ENCODE results near the gene ETV3. TPM values are rescaled to one million over a fixed set of nuclear protein-coding genes. Genes with fewer than 3 reads are reported as not detected.

ETV3 gene
- total RNA-seq, 4 donors from 2014 or later, result 3.4 to 28.1 (median 18.1) TPM

DNA sequence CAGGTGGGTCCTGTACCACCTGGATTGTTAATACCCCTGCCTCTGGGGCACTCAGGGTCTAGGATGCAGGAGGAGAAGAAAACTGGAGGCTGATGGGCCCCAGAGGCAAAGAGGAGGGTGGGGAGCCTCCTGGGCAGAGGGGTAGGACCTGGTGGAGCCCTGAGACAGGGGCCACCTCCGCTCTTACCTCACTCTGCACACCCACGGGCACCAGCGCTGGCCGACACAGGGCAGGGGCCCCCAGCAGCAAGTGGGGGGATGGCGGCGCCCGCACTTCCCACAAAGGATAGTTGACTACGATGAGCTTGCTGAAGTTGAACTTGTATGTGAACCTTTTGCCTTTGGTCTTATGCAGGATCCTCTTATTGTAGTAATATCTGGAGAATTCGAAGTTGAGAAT, 39.7 kb downstream of the ETV3 start:
- 94% methylated on average over 9 of the region's 9 CpGs; no CpG with 5 or more reads in 1 of the 2 donors for WGBS, 2 donors (ENCODE audit: low coverage in 1 of 2)
- intact Hi-C loops (cut with DNase I; ENCODE audit: low total_unique reads), result no loop called here
- Histone ChIP-seq H3K27me3 (no peaks in the 10 kb centered on the region), H3K4me1 (no peaks in the 10 kb centered on the region), H3K36me3 (no peaks in the 10 kb centered on the region), H3K4me3 (no peak overlapping the region), H3K9me3 (no peaks in the 10 kb centered on the region), H3K27ac (no peak overlapping the region)
- TF ChIP-seq POLR2A (IDR thresholded peaks at IDR 0.05) (no peak), EP300 (IDR thresholded peaks at IDR 0.05; ENCODE audit: low read depth) (no peak), POLR2AphosphoS5 (IDR thresholded peaks at IDR 0.05) (no peak)
- TF ChIP-seq, protein P1, sequence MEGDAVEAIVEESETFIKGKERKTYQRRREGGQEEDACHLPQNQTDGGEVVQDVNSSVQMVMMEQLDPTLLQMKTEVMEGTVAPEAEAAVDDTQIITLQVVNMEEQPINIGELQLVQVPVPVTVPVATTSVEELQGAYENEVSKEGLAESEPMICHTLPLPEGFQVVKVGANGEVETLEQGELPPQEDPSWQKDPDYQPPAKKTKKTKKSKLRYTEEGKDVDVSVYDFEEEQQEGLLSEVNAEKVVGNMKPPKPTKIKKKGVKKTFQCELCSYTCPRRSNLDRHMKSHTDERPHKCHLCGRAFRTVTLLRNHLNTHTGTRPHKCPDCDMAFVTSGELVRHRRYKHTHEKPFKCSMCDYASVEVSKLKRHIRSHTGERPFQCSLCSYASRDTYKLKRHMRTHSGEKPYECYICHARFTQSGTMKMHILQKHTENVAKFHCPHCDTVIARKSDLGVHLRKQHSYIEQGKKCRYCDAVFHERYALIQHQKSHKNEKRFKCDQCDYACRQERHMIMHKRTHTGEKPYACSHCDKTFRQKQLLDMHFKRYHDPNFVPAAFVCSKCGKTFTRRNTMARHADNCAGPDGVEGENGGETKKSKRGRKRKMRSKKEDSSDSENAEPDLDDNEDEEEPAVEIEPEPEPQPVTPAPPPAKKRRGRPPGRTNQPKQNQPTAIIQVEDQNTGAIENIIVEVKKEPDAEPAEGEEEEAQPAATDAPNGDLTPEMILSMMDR (IDR thresholded peaks at IDR 0.05), result no peak
- in situ Hi-C loops (cut with MboI; ENCODE audit: low pct_ligation_motif_present in 1 of 4, low pct_unique_long_range_greater_than_20kb in 1 of 4, low sequenced_read_pairs in 3 of 4), result loop anchor here in 1 of 4 donors (25.0 kb wide), 1 partner anchor 389 kb away; no protein-coding TSS in a partner anchor
- no peak for DNase-seq

DNA sequence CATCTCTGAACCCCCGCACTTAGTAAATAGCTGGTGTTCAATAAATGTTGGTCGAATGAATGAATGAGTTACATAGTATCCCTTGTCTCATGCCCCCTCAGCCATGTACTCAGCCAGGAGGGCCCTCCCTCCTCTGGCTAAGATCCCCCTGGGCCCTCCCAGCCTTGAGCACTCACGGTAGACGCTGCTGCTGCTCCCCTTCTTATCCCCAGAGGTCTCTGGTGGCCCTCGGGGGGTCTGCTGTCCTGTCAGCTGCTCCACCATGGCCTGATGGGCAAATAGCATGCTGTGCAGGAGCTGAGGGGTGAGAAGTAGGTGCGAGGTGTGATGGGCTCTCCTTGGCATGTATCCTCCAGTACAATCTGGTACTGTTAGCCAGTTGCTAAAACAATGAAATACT, 40.5 kb downstream of the ETV3 start:
- TF ChIP-seq POLR2A (IDR thresholded peaks at IDR 0.05) (no peak), EP300 (IDR thresholded peaks at IDR 0.05; ENCODE audit: low read depth) (no peak), POLR2AphosphoS5 (IDR thresholded peaks at IDR 0.05) (no peak)
- TF ChIP-seq, protein P1 (IDR thresholded peaks at IDR 0.05), result no peak
- H3K27ac ChIP-seq, result no peak overlapping the region
- no peak for DNase-seq
- intact Hi-C loops (cut with DNase I; ENCODE audit: low total_unique reads) (no loop called here), in situ Hi-C loops (cut with MboI; ENCODE audit: low pct_ligation_motif_present in 1 of 4, low pct_unique_long_range_greater_than_20kb in 1 of 4, low sequenced_read_pairs in 3 of 4) (loop anchor here in 1 of 4 donors (25.0 kb wide), 1 partner anchor 390 kb away; no protein-coding TSS in a partner anchor)
- H3K4me1 ChIP-seq, result no peaks in the 10 kb centered on the region
- no peak overlapping the region for H3K4me3 ChIP-seq
- no peaks in the 10 kb centered on the region for H3K9me3 ChIP-seq
- 84% methylated on average over 6 of the region's 6 CpGs; no CpG with 5 or more reads in 1 of the 2 donors for WGBS, 2 donors (ENCODE audit: low coverage in 1 of 2)
- no peaks in the 10 kb centered on the region for H3K36me3 ChIP-seq
- no peaks in the 10 kb centered on the region for H3K27me3 ChIP-seq

DNA sequence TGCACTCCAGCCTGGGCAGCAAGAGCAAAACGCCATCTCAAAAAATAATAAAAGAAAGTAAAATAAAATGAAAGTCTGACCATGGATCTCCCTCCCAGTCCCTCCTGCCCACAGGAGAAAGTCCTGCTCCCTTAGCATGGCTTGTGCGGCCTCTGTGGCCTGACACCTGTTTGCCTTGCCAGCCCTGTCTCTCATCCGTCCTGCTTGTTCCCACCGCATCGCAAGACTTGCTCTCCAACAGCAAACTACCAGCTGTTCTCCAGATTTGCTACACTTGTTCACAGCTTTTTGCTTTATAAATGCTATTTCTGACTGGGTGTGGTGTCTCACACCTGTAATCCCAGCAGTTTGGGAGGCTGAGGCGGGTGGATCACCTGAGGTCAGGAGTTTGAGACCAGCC, 41.3 kb downstream of the ETV3 start:
- intact Hi-C loops (cut with DNase I; ENCODE audit: low total_unique reads) (no loop called here), in situ Hi-C loops (cut with MboI; ENCODE audit: low pct_ligation_motif_present in 1 of 4, low pct_unique_long_range_greater_than_20kb in 1 of 4, low sequenced_read_pairs in 3 of 4) (loop anchor here in 1 of 4 donors (25.0 kb wide), 1 partner anchor 390 kb away; no protein-coding TSS in a partner anchor)
- Histone ChIP-seq H3K9me3 (no peaks in the 10 kb centered on the region), H3K27me3 (no peaks in the 10 kb centered on the region), H3K4me1 (no peaks in the 10 kb centered on the region), H3K4me3 (no peak overlapping the region), H3K27ac (no peak overlapping the region), H3K36me3 (no peaks in the 10 kb centered on the region)
- TF ChIP-seq, protein P1 (IDR thresholded peaks at IDR 0.05), result no peak
- no peak for TF ChIP-seq EP300 (IDR thresholded peaks at IDR 0.05; ENCODE audit: low read depth)
- TF ChIP-seq POLR2AphosphoS5 (IDR thresholded peaks at IDR 0.05), result no peak
- no peak for TF ChIP-seq POLR2A (IDR thresholded peaks at IDR 0.05)
- 80 to 87% methylated on average over 1 to 6 of the region's 6 CpGs for WGBS, 2 donors (ENCODE audit: low coverage in 1 of 2)
- DNase-seq, result no peak

DNA sequence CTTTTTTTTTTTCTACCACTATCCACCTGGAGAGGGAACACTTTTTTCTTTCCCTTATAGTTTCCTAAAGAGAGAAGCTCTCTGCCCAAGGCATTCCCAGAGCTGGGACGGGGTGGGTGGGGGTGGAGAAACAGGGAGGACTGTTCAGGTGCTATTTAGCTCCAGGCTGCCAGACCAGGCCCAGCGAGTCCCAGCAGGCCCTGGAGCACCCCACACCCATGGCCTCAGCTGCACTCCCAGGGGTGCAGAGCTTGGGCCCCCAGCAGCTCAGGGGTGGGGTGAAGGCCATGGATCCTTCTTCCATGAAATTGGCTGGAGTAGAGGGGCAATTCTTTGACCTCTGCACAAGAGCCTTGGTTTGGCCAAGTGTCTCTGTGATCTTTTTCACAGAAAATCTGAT, 42.6 kb downstream of the ETV3 start:
- TF ChIP-seq POLR2A (IDR thresholded peaks at IDR 0.05), result no peak
- no peaks in the 10 kb centered on the region for H3K36me3 ChIP-seq
- H3K9me3 ChIP-seq, result no peaks in the 10 kb centered on the region
- H3K4me3 ChIP-seq, result no peak overlapping the region
- DNase-seq, result no peak
- H3K27me3 ChIP-seq, result no peaks in the 10 kb centered on the region
- WGBS, 2 donors (ENCODE audit: low coverage in 1 of 2), result 77% methylated on average over 2 of the region's 2 CpGs; no CpG with 5 or more reads in 1 of the 2 donors
- intact Hi-C loops (cut with DNase I; ENCODE audit: low total_unique reads) (no loop called here), in situ Hi-C loops (cut with MboI; ENCODE audit: low pct_ligation_motif_present in 1 of 4, low pct_unique_long_range_greater_than_20kb in 1 of 4, low sequenced_read_pairs in 3 of 4) (loop anchor here in 1 of 4 donors (25.0 kb wide), 1 partner anchor 392 kb away; no protein-coding TSS in a partner anchor)
- H3K4me1 ChIP-seq, result no peaks in the 10 kb centered on the region
- H3K27ac ChIP-seq, result no peak overlapping the region

DNA sequence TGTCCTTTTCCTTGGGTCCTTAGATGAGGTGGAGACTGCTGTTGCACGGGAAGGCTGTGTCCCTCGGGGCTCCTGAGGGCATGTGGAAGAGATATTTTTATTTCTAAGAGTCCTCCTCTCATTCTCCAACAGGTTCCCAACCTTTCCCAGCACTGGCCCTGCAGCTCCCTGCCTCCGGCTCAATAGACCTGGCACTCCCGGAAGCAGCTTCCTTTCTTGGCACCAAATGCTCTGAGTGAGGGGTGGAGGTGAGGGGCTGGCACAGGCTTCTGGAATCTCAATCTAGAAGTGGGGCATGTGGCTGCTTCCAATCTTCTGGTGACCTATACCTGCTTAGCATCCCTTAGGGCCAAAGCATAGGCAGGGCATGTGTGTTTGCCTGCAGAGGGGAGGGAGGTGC, 43.1 kb downstream of the ETV3 start:
- 71 to 75% methylated on average over 2 to 4 of the region's 4 CpGs for WGBS, 2 donors (ENCODE audit: low coverage in 1 of 2)
- DNase-seq, result no peak
- intact Hi-C loops (cut with DNase I; ENCODE audit: low total_unique reads), result no loop called here
- no peak overlapping the region for H3K4me3 ChIP-seq
- no peak overlapping the region for H3K27ac ChIP-seq
- H3K9me3 ChIP-seq, result no peaks in the 10 kb centered on the region
- TF ChIP-seq POLR2AphosphoS5 (IDR thresholded peaks at IDR 0.05), result no peak
- TF ChIP-seq EP300 (IDR thresholded peaks at IDR 0.05; ENCODE audit: low read depth), result no peak
- TF ChIP-seq, protein P1 (IDR thresholded peaks at IDR 0.05), result no peak
- no peak for TF ChIP-seq POLR2A (IDR thresholded peaks at IDR 0.05)
- peaks cover 0 to 4% (median 0%) of the 10 kb centered on the region in 4 donors for H3K4me1 ChIP-seq
- H3K36me3 ChIP-seq, result no peaks in the 10 kb centered on the region
- no peaks in the 10 kb centered on the region for H3K27me3 ChIP-seq
- in situ Hi-C loops (cut with MboI; ENCODE audit: low pct_ligation_motif_present in 1 of 4, low pct_unique_long_range_greater_than_20kb in 1 of 4, low sequenced_read_pairs in 3 of 4), result loop anchor here in 1 of 4 donors (25.0 kb wide), 1 partner anchor 392 kb away; no protein-coding TSS in a partner anchor
